NCI-H1436 treated with DMSO at 0.1 percent for 48 hours (cell line): ENCODE results near the gene STXBP5L.
"Not testable (repeated sequence)": the region's sequence is repeated elsewhere in the genome, so short reads cannot be mapped to it uniquely, and the experiment has no call there.

ENCODE experiments used
- DNase-seq: peaks from one replicate; lab custom pipeline; 2025; lab: John Stamatoyannopoulos, UW

The STXBP5L gene

DNA sequence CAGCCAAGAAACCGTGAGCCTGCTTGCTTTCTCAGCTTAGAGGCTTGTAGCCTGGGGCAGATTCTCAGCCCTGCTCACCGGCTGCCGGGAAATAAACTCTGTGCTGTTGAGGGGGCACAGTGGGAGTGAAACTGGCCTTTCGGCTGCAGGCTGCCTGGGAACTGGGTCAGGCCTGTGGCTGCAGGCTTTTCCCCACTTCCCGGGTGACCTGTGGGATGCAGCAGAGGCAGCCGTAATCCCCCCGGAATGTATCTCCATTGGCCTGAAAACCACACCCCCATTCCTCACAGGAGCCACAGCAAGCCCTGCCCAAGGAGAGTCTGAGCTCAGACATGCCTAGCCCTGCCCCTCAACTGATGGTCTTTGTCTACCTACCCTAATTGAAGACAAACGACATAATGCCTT, 110.9 kb downstream of the STXBP5L start:
- no peak for DNase-seq

DNA sequence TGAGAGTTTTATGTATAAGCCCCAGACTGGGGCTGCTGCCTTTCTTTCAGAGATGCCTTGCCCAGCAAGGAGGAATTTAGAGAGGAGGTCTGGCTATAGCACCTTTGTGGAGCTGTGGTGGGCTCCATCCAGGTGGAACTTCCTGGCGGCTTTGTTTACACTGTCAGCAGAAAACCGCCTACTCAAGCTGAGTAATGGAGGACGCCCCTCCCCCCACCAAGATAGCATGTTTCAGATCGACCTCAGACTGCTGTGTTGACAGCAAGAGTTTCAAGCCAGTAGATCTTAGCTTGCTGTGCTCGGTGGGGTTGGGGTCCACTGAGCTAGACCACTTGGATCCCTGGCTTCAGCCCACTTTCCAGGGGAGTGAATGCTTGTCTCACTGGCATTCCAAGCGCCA, 155.6 kb downstream of the STXBP5L start:
- DNase-seq, result no peak

DNA sequence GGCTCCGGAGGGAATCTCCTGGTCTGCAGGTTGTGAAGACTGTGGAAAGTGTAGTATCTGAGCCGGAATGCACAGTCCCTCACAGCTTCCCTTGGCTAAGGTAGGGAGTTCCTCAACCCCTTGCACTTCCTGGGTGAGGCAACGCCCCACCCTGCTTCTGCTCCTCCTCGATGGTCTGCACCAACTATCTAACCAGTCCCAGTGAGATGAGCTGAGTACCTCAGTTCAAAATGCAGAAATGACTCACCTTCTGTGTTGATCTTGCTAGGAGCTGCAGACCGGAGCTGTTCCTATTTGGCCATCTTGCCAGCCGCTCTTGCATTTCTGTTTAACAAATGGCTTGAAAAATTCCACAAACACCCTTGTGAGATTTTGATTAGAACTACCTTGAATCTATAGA, 156.1 kb downstream of the STXBP5L start:
- no peak for DNase-seq

DNA sequence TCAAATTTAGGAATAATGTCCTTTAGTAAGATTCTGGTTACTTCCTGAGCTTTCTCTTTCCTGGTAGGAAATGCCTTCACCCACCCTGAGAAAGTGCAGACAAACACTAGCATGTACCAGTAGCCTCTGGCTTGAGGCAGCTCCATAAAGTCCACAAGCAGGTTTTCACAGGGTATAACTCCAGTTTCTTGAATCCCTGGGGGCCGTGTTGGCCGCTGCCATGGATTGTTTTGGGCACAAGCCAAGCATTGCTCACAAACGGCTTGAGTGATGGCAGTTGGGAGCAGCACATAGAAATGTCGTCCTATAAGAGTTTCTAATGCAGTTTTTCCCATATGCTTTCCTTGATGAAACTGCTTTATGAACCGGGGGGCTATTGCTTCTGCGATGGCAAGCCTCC, 164.1 kb downstream of the STXBP5L start:
- DNase-seq, result no peak

DNA sequence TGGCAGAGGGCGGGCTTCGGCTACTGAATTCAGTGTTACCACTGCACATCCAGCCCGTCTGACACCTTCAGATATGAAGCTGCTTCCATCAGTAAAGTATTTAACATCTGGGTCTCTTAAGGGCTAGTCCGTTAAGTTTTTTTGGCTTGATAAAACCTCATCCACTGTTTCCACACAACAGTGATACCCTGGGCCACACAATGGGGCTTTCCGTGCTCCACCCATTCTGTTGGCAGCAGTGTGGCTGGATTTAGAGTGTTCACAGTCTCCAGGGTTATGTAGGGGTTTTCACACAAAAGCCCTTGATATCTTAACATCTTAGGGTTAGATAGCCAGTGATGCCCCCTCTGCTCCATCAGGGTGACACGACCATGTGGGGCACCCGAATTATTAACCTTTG, 165.0 kb downstream of the STXBP5L start:
- no peak for DNase-seq

DNA sequence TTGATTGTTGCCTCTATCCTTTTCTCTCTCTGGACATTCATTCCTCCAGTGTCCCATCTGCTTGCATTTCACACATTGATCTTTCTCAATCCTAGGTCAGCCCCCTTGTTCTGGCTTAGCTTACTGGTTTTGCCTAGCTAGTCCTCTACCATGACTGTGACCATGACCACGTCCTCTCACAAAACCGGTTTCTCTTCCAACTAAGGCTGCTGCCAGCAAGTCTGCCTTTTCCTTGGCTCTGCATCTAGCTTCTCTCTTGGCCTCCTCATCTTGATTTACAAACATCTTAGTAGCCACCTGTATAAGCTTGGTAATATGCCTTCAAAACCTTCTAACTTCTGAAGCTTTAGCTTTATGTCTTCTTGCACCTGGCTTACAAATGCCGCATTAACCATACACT, 167.2 kb downstream of the STXBP5L start:
- DNase-seq, result no peak

DNA sequence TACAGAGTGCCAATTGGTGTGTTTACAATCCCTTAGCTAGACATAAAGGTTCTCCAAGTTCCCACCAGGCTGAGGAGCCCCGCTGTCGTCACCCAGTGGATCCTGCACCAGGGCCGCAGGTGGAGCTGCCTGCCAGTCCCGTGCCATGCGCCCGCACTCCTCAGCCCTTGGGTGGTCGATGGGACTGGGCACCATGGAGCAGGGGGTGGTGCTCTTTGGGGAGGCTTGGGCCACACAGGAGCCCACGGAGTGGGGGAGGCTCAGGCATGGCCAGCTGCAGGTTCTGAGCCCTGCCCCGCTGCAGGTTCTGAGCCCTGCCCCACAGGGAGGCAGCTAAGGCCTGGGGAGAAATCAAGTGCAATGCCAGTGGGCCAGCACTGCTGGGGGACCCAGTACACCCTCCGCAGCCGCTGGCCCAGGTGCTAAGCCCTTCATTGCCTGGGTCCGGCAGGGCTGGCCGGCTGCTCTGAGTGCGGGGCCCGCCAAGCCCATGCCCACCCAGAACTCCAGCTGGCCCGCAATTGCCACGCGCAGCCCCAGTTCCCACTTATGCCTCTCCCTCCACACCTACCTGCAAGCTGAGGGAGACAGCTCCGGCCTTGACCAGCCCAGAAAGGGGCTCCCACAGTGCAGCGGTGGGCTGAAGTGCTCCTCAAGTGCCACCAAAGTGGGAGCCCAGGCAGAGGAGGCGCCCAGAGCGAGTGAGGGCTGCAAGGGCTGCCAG, 170.5 kb downstream of the STXBP5L start:
- not testable (repeated sequence) for DNase-seq

DNA sequence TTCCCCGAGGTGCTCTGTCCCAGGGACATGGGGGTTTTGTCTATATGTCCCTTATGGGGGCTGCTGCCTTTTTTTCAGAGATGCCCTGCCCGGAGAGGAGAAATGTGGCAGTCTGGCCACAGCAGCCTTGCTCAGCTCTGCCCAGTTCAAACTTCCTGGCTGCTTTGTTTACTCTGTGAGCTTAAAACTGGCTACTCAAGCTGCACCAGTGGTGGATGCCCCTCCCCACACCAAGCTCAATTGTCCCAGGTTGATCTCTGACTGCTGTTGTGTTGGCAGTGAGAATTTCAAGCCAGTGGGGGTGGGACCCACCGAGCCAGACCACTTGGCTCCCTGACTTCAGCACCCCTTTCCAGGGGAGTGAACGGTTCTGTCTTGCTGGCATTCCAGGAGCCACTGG, 188.9 kb downstream of the STXBP5L start:
- DNase-seq, result no peak

DNA sequence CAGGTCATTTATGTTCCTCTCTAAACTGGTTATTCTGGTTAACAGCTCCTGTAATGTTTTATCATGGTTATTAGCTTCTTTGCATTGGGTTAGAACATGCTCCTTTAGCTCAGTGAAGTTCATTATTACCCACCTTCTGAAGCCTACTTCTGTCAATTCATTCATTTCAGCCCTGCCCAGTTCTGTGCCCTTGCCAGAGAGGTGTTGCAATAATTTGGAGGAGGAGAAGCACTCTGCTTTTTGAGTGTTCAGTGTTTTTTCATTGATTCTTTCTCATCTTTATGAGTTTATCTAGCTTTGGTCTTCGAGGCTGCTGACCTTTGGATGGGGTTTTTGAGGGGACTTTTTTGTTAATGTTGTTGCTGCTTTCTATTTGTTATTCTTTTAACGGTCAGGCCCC, 203.1 kb downstream of the STXBP5L start:
- not testable (repeated sequence) for DNase-seq

DNA sequence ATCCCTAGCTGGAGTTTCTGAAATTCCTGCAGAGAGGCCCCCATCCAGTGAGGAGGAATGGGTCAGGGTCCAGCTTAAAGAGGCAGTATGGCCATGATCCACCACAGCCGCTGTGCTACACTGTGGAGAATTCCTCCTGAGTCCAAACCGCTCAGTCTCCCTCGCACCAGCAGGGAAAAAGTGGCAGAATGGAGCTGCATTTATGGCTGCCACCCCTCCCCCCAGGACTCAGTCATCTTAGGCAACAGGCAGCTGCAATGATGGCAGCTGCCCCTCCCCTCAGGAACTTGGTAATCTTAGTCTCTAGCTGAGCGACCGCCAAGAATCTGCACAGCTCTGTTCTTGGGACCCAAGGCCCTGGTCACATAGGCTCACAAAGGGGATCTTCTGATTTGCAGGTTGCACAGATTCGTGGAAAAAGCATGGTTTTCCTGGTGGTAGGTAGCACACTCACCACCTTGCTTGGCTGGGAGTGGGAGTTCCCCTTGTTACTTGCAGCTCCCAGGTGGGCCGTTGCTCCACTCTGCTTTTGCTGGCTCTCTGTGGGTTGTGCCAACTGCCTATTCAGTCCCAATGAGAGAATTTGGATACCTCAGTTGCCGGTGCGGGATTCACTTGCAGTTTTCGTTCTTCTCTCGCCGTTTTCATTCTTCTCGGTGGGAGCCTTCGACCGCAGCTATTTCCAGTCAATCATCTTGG, 204.1 kb downstream of the STXBP5L start:
- no peak for DNase-seq

DNA sequence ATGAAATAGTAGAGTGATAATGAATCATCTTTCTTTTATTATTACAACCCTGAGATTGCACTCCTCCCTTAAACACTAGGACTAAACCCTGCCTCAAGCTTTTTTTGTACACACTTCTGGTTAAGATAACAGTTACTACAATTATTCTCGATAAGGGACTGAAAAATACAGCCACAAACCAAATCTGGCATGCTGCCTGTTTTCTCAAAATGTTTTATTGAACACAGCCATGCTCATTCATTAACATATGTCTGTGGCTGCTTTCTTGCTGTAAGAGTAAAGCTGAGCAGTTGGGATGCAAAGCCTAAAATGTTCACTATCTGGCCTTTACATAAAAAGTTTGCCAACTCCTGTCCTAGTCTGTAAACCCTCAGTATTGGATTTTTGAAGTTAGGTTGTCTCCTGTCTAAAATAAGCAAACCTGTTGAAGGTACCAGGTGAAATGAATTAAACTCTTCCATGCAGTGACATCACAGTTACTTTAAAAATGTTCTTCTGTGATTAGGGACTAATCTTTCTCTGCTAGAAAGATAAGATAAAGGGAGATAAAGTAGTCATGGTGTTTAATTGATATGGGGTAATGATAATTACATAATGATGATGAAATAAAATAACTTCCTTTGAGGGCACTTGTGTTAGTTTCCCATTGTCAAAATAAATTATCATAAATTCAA, 218.2 kb downstream of the STXBP5L start:
- DNase-seq, result no peak

DNA sequence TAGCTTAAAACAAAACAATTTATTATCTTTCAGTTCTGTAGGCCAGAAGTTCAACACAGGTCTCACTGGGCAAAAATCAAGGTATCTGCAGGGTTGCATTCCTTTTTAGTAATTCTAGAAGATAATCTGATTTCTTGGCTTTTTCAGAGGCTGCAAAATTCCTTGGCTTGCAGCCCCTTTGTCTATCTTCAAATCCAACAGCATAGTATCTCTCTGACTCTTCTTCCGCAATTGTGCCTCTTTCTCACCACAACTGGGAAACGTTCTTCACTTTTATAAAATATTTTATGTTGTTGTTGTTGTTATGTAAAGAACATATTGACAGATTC, 218.7 kb downstream of the STXBP5L start:
- DNase-seq, result no peak

DNA sequence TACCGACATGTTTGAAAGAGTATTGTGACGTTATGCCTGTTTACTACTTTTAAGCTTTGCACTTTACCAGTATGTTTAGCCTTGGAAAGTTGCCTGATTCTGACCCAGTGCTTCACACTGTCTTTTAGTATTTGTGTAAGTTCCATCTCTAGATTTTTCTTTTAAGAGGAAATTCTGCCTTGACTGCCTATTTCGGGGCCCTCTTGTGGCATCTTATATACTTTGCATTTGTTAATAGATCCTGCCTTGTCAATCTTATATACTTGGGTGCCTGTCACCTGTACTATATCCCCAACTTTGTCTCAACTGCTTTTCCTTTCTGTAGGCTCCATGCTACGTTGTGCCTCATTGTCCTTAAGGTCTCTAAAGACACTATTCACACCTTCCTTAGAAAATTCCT, 244.6 kb downstream of the STXBP5L start:
- no peak for DNase-seq

DNA sequence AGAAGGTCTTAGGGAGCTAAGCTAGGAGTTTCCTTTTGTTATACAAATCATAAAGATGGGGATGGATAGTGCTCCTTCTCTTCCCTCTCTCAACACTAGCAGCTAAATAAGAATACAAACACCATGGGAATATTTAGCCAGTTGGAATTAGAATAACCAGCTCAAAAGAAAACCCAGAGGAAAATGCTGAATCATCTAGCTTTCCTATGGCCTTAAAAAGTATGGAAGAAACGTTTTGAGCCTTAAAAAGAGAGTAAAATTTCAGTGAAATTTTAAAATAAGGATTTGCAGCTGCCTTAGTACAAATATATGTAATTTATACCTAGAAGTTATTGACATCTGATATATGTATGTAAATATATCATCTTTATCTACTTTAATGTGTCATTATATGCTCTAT, 245.8 kb downstream of the STXBP5L start:
- no peak for DNase-seq

DNA sequence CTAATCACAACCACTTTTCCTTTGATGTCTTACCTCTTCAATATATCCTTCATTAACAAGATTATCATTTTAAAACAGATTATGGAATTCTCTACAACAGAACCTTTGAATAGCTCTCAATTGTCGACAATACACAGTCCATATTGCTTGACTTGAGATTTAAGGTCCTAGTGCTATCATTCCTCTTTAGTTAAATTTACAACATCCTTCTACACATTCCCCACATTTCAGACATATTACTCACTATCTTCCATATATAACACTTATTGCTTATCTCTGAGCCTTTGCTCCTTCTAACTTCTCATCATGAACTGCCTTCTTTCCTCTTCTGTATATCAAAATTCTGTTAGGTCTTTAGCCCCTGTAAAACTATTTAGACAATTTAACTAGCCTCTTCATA, 247.0 kb downstream of the STXBP5L start:
- no peak for DNase-seq

DNA sequence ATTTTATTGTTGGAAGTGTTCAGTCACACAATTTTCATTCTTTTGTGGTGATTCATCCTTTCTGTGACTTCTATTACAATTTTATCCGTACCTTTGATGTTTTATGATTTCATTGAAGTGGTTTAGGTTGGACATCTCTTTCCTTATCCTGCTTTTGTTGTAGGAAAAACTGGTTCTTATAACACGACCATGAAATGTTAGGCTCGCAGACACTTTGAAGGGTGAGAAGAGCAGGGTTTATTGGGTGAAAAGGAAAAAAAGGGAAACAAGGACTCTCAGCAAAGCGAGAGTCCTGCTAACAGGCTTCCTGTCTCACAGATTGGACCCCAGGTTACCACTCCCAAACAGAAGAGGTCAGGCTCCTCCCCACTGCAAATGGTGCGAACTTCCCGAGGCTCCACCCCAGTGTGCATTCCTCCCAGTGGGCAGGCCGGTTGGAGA, 257.4 kb downstream of the STXBP5L start:
- no peak for DNase-seq

DNA sequence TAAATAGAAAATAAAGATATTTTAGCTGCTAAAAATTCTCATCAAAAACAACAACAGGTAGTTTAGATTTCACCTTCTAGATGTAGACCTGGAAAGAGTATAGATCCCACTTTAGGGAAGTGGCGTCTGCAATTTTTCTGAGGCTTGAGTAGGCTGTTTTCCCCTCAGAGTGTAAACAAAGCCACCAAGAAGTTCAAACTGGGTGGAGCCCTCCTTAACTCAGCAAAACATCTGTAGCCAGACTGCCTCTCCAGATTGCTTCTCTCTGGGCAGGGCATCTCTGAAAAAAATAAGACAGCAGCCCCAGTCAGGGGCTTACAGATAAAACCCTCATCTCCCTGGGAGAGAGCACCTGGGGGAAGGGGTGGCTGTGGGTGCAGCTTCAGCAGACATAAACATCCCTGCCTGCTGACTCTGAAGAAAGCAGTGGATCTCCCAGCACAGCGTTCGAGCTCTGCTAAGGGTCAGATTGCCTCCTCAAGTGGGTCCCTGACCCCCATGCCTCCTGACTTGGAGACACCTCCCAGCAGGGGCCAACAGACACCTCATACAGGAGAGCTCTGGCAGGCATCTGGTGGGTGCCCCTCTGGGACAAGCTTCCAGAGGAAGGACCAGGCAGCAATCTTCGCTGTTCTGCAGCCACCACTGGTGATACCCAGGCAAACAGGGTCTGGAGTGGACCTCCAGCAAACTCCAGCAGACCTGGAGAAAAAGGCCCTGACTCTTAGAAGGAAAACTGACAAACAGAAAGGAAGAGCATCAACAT, 259.6 kb downstream of the STXBP5L start:
- no peak for DNase-seq

DNA sequence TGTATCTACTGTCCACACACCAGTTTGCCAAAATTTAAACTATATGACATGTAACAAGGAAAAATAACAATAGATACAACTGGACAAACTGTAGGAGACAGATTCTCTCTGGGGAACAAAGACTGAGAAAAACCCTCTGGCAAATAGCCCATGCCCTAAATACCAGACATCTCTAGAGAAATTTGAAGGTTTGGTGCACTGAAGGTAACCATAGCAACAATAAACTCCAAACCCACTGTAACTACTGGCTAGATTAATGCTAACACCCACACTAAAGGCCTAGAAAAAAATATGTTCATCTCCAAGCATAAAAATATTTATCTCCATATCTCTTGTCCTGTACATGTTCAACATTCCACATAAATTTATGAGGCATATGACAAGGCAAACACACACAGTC, 267.1 kb downstream of the STXBP5L start:
- DNase-seq, result no peak

DNA sequence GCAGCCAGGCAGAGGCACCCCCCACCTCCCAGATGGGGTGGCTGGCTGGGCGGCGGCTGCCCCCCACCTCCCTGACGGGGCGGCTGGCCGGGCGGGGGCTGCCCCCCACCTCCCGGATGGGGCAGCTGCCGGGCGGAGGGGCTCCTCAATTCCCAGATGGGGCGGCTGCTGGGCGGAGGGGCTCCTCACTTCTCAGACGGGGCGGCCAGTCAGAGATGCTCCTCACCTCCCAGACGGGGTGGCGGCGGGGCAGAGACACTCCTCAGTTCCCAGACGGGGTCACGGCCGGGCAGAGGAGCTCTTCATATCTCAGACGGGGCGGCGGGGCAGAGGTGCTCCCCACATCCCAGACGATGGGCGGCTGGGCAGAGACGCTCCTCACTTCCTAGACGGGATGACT, 282.6 kb downstream of the STXBP5L start:
- not testable (repeated sequence) for DNase-seq

DNA sequence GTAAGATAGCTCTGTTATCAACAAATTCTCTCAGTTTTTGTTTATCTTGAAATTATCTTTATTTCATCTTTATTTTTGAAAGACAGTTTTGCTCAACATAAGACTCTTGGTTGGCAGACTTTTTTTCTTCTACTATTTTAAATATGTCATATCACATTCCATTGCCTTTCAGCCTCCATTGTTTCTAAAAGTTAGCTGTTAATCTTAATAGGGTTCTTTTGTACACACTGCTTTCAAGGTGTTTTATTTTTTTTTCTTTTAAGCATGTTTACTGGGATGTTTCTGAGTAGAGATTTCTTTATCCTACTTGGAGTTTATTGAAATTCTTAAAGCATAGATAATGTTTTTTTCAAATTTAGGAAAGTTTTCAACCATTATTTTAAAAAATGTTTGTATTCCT, 294.6 kb downstream of the STXBP5L start:
- no peak for DNase-seq

DNA sequence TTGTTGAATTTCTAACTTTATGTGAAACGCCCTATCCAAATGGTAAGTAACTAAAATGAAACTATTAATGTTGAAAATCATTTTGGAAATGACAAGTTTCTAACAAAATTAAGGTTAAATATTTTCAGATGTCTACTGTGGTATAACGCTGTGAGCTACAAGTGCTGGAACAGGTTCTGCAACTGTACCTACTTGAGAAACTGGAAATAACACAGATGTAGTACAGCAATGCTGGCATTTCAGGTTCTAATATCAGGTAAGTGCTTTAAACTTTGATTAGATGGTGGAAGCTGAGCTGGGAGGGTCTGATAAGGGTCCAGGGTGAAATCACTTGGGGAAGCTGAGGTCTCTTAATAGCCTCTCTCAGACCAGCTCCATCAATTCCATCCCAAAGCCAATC, 315.1 kb downstream of the STXBP5L start:
- no peak for DNase-seq

DNA sequence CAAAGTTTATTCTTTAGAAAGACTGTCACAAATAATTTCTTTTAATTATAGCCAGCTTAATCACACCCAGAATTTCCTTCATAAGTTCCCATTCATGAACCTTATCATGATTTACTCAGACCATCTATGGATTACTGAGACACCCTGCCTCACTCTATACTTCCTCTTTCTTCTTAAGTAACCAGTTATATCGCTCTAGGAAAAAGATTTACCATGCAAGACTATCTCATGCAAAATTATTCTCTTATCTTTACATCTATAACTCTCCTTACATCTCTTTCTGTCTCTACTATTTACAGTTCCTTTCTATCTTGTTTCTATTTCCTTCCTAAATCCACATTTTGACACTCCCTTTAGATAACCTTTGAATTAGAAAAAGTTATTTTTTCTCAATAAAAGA, 321.0 kb downstream of the STXBP5L start:
- DNase-seq, result no peak

DNA sequence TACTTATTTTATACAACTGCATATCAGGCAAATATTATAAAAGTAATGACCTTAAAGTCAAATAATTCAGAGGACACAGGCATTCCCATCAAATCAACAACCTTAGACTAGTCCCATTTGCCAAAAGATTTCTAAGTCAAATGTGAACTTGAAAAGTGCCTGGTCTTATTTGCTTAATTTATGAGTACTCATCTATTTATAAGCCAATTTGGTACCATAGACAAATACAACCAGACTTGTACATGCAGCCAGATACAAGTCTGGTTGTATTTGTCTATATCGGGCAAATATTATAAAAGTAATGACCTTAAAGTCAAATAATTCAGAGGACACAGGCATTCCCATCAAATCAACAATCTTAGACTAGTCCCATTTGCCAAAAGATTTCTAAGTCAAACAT, 322.2 kb downstream of the STXBP5L start:
- DNase-seq, result not testable (repeated sequence)
